SH-SY5Y (cell line): Measurements from ENCODE around the gene RGL1.

Experiments
- GATA2 ChIP-seq: IDR thresholded peaks from 2 replicates; pipeline ENCODE4 v1.6.1; 2011; ENCODE audit warnings: mild to moderate bottlenecking, low read depth, low read length
- GATA3 ChIP-seq: IDR thresholded peaks from 2 replicates; pipeline ENCODE4 v1.6.1; 2011; ENCODE audit warnings: low read depth, mild to moderate bottlenecking, low read length, moderate library complexity

DNA sequence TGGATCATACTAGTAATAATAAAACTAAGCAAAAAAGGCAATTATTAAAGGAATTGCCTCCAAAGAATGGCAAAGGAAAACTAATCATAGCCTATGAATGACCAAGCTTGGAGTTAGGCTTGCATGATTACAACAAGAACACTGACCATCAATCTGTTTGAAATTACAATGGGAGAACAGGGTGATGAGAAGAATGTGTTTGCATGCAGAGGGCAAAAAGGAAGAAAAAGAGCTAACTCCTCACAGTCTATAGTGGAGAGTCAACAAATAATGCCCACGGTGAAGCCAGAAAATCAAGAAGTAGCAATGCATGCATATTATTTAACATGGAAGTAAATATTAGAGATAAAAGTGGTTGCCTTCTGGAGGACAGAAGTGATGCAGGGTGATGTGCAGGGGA, 160.8 kb downstream of the RGL1 start:
- TF ChIP-seq GATA3 = no peak
- no peak for TF ChIP-seq GATA2
